GM12878 (cell line): ENCODE data around the gene PHLDA2. TPM values are rescaled to one million over a fixed set of nuclear protein-coding genes. Genes with fewer than 3 reads are reported as not detected.

ENCODE experiments used
- BCL11A ChIP-seq: IDR thresholded peaks from 2 replicates; pipeline ENCODE4 v1.6.1; 2011; ENCODE audit warnings: low read depth, low read length
- ELK1 ChIP-seq: IDR thresholded peaks from 2 replicates; pipeline ENCODE4 v1.6.1; 2012; ENCODE audit warnings: low read depth, low read length, improper control_type of control experiment
- IKZF1 ChIP-seq: fragments of 450-650 bp; conservative IDR thresholded peaks from 2 replicates; pipeline ENCODE4 v1.6.1; 2017; ENCODE audit warnings: antibody characterized with exemption, mild to moderate bottlenecking
- IRF4 ChIP-seq: IDR thresholded peaks from 2 replicates; pipeline ENCODE4 v1.6.1; 2011; ENCODE audit warnings: low read depth, low read length
- RELB ChIP-seq: fragments of 450-650 bp; IDR thresholded peaks from 2 replicates; pipeline ENCODE4 v1.6.1; 2017; ENCODE audit warnings: low read depth, mild to moderate bottlenecking, moderate library complexity
- polyA plus RNA-seq, 11 experiments: library from polyadenylated mRNA; depleted of rRNA in 4 of 11; unstranded in 6 of 11; stranded (reverse) in 5 of 11; fragments of >200 nt; fragmentation: Nextera tagmentation in 4 of 11; fragmentation: Illumina TruSeq in 1 of 11; extraction: Ambion mirVana in 4 of 11; extraction: Trizol in 1 of 11; gene quantifications; 1 replicate in 1 of 11; 2 replicates in 10 of 11; pipeline versions ENCODE4 v1.2.1 to v1.2.3, GENCODE V29; 2011 to 2016; ENCODE audit warnings: inconsistent platforms in 2 of 11, missing spikeins in 2 of 11, low read depth in 1 of 11
- total RNA-seq, 4 experiments: library from RNA; depleted of rRNA in 3 of 4; stranded (reverse); fragments of >200 nt in 3 of 4; fragmentation: Illumina TruSeq in 1 of 4; extraction: Trizol in 1 of 4; gene quantifications; 2 replicates each; pipeline versions ENCODE4 v1.2.1 to v1.2.3, GENCODE V29; 2013 to 2021
- TF ChIP-seq, protein P1 (sequence below): fragments of 450-650 bp; IDR thresholded peaks from 2 replicates; pipeline ENCODE4 v1.6.1; 2017; ENCODE audit warnings: mild to moderate bottlenecking, moderate library complexity

The PHLDA2 gene
- total and polyA plus RNA-seq, 10 of the 15 experiments (the other 5 are each of a cell fraction or from before 2014, with no cell fraction given) = 0.15 to 0.49 (median 0.16) TPM; not detected in 7

- TF ChIP-seq IRF4 (no peak), RELB (no peak), IKZF1 (no peak), BCL11A (no peak), ELK1 (no peak)
- TF ChIP-seq, protein P1, sequence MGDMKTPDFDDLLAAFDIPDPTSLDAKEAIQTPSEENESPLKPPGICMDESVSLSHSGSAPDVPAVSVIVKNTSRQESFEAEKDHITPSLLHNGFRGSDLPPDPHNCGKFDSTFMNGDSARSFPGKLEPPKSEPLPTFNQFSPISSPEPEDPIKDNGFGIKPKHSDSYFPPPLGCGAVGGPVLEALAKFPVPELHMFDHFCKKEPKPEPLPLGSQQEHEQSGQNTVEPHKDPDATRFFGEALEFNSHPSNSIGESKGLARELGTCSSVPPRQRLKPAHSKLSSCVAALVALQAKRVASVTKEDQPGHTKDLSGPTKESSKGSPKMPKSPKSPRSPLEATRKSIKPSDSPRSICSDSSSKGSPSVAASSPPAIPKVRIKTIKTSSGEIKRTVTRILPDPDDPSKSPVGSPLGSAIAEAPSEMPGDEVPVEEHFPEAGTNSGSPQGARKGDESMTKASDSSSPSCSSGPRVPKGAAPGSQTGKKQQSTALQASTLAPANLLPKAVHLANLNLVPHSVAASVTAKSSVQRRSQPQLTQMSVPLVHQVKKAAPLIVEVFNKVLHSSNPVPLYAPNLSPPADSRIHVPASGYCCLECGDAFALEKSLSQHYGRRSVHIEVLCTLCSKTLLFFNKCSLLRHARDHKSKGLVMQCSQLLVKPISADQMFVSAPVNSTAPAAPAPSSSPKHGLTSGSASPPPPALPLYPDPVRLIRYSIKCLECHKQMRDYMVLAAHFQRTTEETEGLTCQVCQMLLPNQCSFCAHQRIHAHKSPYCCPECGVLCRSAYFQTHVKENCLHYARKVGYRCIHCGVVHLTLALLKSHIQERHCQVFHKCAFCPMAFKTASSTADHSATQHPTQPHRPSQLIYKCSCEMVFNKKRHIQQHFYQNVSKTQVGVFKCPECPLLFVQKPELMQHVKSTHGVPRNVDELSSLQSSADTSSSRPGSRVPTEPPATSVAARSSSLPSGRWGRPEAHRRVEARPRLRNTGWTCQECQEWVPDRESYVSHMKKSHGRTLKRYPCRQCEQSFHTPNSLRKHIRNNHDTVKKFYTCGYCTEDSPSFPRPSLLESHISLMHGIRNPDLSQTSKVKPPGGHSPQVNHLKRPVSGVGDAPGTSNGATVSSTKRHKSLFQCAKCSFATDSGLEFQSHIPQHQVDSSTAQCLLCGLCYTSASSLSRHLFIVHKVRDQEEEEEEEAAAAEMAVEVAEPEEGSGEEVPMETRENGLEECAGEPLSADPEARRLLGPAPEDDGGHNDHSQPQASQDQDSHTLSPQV = no peak
Measured at GRCh38 chr11:2887515-2888195, 41.6 kb downstream of the PHLDA2 start (continued).
